ENCODE measurements around the gene RPS13.

DNA sequence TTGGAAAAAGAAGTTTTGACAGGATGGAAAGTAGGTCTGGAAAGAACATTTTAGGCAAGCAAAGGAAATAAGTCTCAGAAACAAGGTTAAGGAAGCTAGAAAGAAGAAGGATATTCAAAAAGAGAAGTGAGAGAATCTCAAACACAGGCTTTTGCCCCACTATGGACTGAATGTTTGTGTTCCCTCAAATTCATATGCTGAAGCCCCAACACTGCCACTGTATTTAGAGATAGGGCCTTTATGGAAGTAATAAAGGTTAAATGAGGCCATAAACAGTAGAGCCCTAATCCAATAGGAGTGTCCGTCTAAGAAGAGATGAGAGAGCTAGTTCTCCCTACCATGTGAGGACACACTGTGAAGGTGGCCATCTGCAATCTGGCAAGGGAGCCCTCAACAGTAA, 20.6 kb upstream of the RPS13 start:
- TF ChIP-seq, protein P1, sequence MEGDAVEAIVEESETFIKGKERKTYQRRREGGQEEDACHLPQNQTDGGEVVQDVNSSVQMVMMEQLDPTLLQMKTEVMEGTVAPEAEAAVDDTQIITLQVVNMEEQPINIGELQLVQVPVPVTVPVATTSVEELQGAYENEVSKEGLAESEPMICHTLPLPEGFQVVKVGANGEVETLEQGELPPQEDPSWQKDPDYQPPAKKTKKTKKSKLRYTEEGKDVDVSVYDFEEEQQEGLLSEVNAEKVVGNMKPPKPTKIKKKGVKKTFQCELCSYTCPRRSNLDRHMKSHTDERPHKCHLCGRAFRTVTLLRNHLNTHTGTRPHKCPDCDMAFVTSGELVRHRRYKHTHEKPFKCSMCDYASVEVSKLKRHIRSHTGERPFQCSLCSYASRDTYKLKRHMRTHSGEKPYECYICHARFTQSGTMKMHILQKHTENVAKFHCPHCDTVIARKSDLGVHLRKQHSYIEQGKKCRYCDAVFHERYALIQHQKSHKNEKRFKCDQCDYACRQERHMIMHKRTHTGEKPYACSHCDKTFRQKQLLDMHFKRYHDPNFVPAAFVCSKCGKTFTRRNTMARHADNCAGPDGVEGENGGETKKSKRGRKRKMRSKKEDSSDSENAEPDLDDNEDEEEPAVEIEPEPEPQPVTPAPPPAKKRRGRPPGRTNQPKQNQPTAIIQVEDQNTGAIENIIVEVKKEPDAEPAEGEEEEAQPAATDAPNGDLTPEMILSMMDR (IDR thresholded peaks at IDR 0.05), result no peak
- no peak for TF ChIP-seq POLR2A (IDR thresholded peaks at IDR 0.05)

Measured in lower leg skin (tissue), 3 donors.